Stimulated activated CD8-positive, alpha-beta memory T cell treated with anti-CD3 and anti-CD28 coated beads, Interleukin-4, amount 100 ng/mL, for 48 hours (primary cell): ENCODE measurements around the gene FNDC1.

Source experiments
- DNase-seq: peaks from one replicate; pipeline ENCODE4 v3.0.0-alpha.2; 2020

The FNDC1 gene

DNA sequence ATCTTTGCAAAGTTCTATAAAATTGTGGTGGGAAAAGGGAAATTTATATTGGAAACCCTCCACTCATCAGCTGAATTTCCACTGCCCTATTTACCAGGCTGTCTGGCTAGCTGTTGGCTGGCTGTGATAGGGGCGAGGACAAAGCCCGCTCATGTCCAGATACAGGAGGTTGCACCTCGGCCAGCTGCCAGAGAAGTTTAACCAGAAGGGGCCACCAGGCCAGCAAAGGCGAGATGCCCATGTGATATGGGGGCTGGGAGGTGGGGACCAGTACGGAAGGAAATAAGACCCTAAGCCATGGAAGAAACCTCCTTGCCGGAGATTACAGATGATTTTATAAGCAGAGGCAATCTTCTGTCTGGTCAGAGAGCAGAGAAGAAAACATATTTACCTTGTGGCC is 143.8 kb downstream of the FNDC1 start:
- no peak for DNase-seq

DNA sequence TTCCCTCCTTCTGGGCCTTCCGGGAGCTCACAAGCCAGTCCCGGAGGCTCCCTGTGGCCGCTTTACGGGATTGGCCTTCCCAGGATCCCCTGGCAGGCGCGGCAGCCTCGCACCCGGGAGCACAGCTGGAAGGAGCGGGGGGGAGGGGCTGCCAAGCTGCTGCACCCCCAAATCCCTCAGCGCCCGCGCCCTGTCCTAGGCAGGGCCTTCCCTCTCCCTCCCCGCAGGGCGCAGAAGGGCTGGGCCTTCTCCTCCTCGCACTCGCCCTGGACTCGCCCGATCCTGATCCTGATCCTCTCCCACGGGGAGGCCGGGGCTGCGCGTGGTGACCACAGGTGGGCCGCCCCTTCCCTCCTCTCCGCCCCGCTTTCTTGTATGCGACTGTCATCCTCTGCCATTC is 146.4 kb downstream of the FNDC1 start:
- no peak for DNase-seq

DNA sequence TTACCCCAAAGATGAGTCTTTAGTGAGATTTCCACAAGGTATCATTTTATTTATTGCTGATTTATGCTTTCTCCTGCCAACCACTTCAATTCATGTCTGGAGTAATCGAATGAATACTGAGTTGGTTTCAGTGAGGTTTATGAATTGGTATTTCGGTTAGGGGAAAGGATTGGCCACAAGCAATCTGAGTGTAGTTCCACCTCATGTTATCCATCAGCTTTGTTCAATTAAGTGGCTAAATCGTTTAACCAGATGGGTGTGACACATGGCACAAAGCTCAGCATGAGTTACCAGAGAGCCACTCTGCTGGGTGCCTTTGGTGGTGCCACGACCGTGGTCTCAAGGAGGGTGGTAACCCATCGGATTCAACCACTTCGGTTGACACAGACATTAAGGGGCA is 148.2 kb downstream of the FNDC1 start:
- DNase-seq = no peak

DNA sequence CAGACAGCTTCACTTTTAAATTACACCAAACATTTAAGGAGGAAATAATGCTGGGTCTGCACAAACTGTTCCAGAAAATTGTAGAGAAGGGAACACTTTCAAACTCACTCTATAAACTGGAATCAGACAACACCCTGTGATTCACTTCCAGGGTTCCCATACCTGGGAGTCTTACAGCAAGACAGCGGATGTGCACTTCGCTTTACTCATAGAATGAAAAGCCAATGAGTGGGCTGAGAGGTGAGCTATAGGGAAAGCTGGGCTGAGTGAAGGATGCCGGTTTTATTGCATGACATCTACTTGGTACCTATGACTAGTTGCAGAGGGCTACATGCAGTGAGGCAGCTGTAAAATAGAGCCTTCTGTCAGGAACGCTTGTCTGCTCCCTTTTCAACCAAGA is 152.1 kb downstream of the FNDC1 start:
- no peak for DNase-seq
